Memory B cell (primary cell): ENCODE results near the gene PSMC1.

Experiments used
- ATAC-seq: fragments of 150-1000 bp; cut with Tn5 transposase; 2 replicates; pipeline ENCODE4 v1.10.0; 2021; ENCODE audit warnings: low read depth, mild to moderate bottlenecking, moderate library complexity
- DNase-seq, 2 donors: peaks; one replicate each; pipeline ENCODE4 v3.0.0; 2022; ENCODE audit warnings: low spot score in 2 of 2
- H3K27ac Mint-ChIP-seq: one replicate; pipeline ENCODE4 v1.8.0; 2022; ENCODE audit warnings: mild to moderate bottlenecking, moderate library complexity, mixed read lengths
- H3K27me3 Mint-ChIP-seq: one replicate; pipeline ENCODE4 v1.8.0; 2022; ENCODE audit warnings: mixed read lengths
- H3K36me3 Mint-ChIP-seq: one replicate; pipeline ENCODE4 v1.8.0; 2022; ENCODE audit warnings: mild to moderate bottlenecking, mixed read lengths
- H3K4me1 Mint-ChIP-seq: one replicate; pipeline ENCODE4 v1.8.0; 2022; ENCODE audit warnings: mixed read lengths
- H3K4me3 Mint-ChIP-seq: one replicate; pipeline ENCODE4 v1.8.0; 2022; ENCODE audit warnings: mild to moderate bottlenecking, moderate library complexity, mixed read lengths
- H3K9me3 Mint-ChIP-seq: one replicate; pipeline ENCODE4 v1.8.0; 2022; ENCODE audit warnings: mixed read lengths

PSMC1 gene

DNA sequence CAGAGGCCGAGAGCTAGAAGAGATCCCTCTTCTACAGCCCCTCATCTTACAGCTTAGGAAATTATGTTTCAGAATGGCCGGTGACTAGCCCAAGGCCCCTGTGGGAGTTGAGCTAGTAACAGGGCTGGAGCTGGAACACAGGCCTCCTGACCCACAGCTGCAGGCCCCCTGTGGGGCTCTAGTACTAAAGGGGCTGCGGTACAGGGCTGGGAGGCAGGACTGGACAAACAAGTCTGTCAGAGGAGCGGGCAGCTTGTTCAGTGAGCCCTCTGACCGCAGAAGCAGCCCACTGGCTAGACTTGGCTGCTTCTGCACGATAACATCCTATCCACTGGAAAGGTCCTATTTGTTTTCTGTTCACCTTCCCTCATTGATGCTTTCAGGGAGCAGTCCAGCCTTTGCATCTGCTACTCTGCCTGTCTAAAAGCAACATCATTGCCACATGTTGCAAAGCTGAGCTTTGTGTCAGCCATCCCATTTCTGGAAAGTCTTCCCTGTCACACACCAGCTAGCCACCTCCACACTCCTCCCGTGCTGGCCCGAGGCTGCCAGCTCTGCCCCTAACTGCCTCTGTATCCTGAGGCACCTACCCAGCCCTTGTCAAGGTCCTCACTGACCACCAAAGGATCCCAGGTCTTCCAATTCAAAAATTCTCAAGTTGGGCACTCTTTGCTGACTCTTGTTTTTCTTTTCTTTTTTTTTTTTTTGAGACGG is 10.2 kb downstream of the PSMC1 start:
- no peak overlapping the region for H3K4me3 Mint-ChIP-seq
- H3K36me3 Mint-ChIP-seq: peaks cover 43% of the 10 kb centered on the region
- no peak for DNase-seq
- no peak for ATAC-seq
- H3K9me3 Mint-ChIP-seq: no peaks in the 10 kb centered on the region
- peaks cover 2% of the 10 kb centered on the region for H3K4me1 Mint-ChIP-seq
- no peak overlapping the region for H3K27ac Mint-ChIP-seq
- H3K27me3 Mint-ChIP-seq: no peaks in the 10 kb centered on the region

DNA sequence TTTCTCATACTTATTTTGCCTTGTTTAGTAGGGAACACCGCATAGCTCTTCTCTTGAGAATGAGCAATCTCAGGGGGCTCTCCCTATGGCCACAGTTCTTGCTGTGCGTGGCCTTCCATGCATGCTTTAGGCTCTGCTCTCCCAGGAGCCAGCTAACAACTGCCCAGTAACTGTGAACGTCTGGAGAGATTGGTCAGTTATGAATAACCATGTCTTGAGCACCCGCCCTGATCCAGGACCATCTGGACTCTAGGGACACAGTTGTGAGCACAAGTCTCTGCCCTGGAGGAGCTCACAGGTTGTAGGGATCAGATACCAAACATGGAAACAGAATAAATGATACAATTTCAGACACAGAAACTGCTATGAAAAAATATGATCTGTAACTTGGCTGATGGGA is 12.1 kb downstream of the PSMC1 start:
- H3K27ac Mint-ChIP-seq: peak overlapping the region; percentile 11
- peaks cover 45% of the 10 kb centered on the region for H3K36me3 Mint-ChIP-seq
- no peaks in the 10 kb centered on the region for H3K9me3 Mint-ChIP-seq
- ATAC-seq: no peak
- no peak for DNase-seq
- no peaks in the 10 kb centered on the region for H3K27me3 Mint-ChIP-seq
- H3K4me3 Mint-ChIP-seq: no peak overlapping the region
- peaks cover 2% of the 10 kb centered on the region for H3K4me1 Mint-ChIP-seq

DNA sequence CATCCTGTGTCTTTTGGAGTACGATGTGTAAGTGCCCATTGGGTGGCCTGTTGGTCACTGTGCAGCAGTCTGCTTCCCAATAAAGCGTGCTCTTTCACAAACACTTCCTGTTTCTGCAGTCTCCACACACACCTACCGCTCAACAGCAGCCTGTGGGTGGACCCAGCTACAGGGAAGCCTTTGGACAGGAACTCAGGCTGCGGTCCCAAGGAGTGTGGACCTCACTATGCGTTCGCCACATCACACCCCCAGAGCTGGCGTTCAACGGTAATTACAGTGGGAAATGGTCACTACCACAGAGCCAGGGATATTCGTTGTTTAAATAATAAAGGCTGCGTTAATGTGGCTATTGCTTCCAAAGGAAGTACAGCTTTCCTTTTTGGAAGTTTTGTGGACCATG is 16.2 kb downstream of the PSMC1 start:
- H3K4me1 Mint-ChIP-seq: no peaks in the 10 kb centered on the region
- peaks cover 36% of the 10 kb centered on the region for H3K36me3 Mint-ChIP-seq
- DNase-seq (no peak), ATAC-seq (no peak)
- H3K27ac Mint-ChIP-seq: no peak overlapping the region
- H3K4me3 Mint-ChIP-seq: no peak overlapping the region
- no peaks in the 10 kb centered on the region for H3K27me3 Mint-ChIP-seq
- H3K9me3 Mint-ChIP-seq: no peaks in the 10 kb centered on the region

DNA sequence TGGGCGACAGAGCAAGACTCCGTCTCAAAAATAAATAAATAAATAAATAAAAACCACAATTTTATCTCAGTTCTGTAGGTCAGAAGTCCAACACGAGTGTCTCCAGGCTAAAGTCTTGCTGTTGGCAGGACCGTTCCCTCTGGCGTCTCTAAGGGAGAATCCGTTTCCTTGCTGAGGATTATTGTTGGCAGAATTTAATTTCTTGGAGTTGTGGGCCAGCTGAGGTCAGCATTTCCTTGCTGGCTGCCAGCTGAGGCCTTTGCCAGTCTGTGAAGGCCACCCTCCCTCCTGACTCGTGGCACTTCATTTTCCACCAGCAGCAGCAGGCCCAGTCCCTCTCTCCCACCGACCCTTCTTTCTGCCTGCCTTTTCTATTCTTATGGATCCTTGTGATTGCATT is 17.2 kb downstream of the PSMC1 start:
- no peak for ATAC-seq
- peak overlapping the region; percentile 73 for H3K27ac Mint-ChIP-seq

DNA sequence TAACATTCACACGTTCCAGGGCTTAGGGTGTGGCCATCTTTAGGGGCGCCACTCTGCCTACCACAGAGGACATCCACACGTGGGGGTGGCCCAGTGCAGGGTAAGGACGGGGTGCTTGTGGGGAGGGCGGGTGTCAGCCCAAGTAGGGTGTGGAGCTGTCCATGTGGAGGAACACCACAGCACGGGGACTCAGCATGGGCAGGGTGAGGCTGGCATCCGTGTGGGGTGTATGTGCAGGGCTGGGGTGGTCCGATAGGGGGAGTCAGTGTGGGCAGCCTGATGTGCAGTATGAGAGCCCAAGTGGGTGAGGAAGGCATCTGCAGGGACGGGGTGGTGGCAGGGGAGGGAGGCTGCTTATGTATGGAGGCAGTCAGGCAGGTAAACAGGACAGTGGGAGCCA is 17.7 kb downstream of the PSMC1 start:
- no peak for ATAC-seq
- peaks cover 33% of the 10 kb centered on the region for H3K36me3 Mint-ChIP-seq
- H3K9me3 Mint-ChIP-seq: no peaks in the 10 kb centered on the region
- no peaks in the 10 kb centered on the region for H3K27me3 Mint-ChIP-seq
- no peak overlapping the region for H3K4me3 Mint-ChIP-seq
- DNase-seq: no peak
- no peaks in the 10 kb centered on the region for H3K4me1 Mint-ChIP-seq
- H3K27ac Mint-ChIP-seq: peak overlapping the region; percentile 73

More for the DNA sequence above, 17.2 kb downstream of the PSMC1 start:
- H3K9me3 Mint-ChIP-seq: no peaks in the 10 kb centered on the region
- no peak for DNase-seq
- peaks cover 36% of the 10 kb centered on the region for H3K36me3 Mint-ChIP-seq
- H3K27me3 Mint-ChIP-seq: no peaks in the 10 kb centered on the region
- H3K4me3 Mint-ChIP-seq: no peak overlapping the region
- H3K4me1 Mint-ChIP-seq: no peaks in the 10 kb centered on the region

DNA sequence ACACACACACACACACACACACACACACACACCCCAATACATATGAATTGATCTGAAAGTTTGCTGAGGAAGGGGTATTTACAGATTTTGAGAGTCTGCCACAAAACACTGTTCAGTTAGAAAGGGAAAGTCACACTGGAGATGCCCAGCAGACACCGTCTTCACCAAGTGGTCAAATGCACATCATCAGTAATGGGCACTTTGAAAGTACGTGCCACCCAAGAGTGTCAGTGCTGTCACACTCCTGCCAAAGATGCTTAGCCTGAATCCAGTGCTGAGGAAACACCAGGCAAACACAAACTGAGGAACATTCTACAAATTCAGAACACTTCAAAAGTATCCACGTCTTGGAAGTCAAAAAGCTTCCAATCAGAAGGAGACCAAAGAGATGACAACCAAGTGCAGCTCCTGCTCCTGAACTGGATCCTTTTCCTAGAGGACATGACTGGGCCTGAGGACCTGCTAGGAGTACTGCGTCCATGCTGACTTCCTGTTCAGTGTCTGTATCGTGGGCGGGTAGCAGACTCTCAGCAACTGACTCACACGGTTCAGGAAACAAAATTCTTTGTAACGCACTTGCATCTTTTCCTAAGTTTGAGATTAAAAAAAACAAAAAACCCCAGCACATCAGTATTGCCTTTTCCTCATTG is 18.6 kb downstream of the PSMC1 start:
- Mint-ChIP-seq H3K27ac (no peak overlapping the region), H3K36me3 (peaks cover 26% of the 10 kb centered on the region), H3K27me3 (no peaks in the 10 kb centered on the region), H3K9me3 (no peaks in the 10 kb centered on the region), H3K4me1 (no peaks in the 10 kb centered on the region), H3K4me3 (no peak overlapping the region)
- ATAC-seq (no peak), DNase-seq (no peak)

DNA sequence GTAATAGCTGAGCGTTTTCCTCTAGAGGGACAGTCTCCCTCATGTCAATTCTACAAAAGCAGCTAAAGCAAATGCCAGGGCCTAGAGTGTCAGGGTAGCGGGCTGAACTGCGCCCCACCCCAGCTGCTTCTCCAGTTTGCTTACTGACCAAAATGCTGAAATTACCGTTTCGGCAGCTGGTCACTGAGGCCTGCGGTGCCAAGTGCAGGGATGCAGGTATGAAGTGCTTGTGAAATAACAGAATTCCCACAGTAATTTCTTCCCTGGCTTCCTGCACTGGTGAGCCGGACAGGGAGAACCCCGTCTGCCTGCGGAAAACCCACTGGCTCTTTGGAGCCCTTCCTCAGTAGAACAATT is 19.1 kb downstream of the PSMC1 start:
- DNase-seq (no peak), ATAC-seq (no peak)
- H3K36me3 Mint-ChIP-seq: peaks cover 21% of the 10 kb centered on the region
- H3K27me3 Mint-ChIP-seq: no peaks in the 10 kb centered on the region
- H3K9me3 Mint-ChIP-seq: no peaks in the 10 kb centered on the region
- H3K27ac Mint-ChIP-seq: no peak overlapping the region
- H3K4me3 Mint-ChIP-seq: no peak overlapping the region
- H3K4me1 Mint-ChIP-seq: no peaks in the 10 kb centered on the region

DNA sequence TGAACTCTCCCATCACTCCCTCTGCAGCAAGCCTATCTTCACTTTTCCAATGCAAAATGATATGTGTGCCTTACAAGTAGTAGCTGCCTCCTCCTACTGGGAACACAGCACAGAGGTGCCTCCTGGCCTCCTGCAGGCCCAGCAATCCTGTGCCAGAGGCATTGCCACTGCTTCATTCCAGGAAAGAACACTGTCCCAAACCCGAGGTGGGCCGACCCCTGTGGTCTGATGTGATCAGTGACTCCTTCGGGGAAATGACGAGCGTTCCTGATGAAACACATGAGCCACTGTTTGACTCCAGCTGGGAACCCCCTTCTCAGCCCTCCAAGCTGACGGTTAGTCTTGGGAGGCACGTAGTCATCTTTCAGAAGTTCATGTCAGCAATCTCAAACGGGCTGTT is 19.5 kb downstream of the PSMC1 start:
- ATAC-seq: no peak
- Mint-ChIP-seq H3K27ac (no peak overlapping the region), H3K36me3 (peaks cover 21% of the 10 kb centered on the region), H3K27me3 (no peaks in the 10 kb centered on the region), H3K9me3 (no peaks in the 10 kb centered on the region), H3K4me3 (no peak overlapping the region), H3K4me1 (no peaks in the 10 kb centered on the region)
- DNase-seq: no peak

DNA sequence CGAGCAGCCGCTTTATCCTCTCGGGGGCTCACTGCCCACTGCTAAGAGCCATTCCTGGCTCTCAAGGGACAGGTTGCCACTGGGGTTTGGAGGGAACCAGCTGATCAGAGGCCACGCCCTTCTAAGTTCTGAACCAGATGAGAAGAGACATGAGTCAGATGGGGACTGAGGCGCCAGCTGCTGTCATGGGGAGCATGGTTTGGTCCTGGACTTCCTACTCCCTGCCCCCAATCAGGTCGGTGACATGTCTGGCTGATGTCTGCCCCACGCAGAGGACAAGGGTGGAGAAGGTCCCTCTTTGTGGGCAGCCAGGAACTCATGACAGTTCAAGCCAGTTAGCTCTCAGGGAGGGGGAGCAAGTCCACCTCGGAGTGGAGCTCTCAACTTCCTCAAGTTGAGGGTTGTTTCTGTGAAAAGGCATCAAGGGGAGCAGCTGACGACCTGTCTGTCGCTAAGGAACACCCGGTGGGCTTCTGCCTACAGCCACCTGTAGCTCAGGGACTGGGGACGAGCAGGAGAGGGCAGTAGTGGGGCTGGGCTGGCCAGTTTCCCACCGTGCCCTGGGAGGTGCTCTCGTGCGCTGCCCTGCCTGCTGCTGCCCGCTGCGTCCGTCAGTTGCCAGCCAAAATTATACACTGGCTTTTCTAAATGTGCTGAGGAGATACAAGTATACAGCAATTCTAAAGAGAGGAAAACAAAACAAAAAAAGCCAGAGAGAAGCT is 20.5 kb downstream of the PSMC1 start:
- ATAC-seq (no peak), DNase-seq (no peak)
- Mint-ChIP-seq H3K9me3 (no peaks in the 10 kb centered on the region), H3K36me3 (peaks cover 17% of the 10 kb centered on the region), H3K4me1 (no peaks in the 10 kb centered on the region), H3K27me3 (no peaks in the 10 kb centered on the region), H3K4me3 (no peak overlapping the region), H3K27ac (peak overlapping the region; percentile 24)

DNA sequence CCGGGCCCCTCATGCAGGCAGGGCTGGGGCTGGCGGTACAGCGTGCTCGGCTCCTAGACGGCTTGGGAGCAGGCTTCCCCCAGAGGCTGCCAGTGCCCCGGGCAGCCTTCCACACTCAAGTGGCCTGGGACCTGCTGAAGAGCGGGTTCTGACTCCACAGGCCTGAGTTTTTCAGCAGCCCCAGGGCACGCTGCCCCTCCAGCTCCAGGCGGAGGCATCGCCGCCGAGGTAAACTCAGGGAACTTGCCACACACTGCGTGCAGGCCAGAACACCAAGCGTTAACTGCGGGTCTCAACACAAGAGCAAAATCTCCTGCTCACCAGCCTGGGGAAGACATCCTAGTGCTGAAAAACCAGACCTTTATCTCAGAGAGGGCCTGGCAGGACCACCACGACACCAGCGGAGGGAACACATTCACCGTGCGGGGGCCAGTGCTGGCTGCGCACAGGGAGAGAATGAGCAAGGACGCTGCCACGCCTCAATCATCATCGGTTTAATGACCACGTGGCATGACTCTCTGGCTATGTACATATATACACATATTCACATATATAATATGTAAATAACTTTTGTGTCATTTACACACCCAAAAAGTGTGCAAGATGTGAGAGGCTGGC is 21.3 kb downstream of the PSMC1 start:
- H3K36me3 Mint-ChIP-seq: peaks cover 20% of the 10 kb centered on the region
- H3K4me1 Mint-ChIP-seq: no peaks in the 10 kb centered on the region
- H3K27ac Mint-ChIP-seq: no peak overlapping the region
- DNase-seq: no peak
- no peak for ATAC-seq
- no peaks in the 10 kb centered on the region for H3K27me3 Mint-ChIP-seq
- H3K9me3 Mint-ChIP-seq: no peaks in the 10 kb centered on the region
- no peak overlapping the region for H3K4me3 Mint-ChIP-seq

DNA sequence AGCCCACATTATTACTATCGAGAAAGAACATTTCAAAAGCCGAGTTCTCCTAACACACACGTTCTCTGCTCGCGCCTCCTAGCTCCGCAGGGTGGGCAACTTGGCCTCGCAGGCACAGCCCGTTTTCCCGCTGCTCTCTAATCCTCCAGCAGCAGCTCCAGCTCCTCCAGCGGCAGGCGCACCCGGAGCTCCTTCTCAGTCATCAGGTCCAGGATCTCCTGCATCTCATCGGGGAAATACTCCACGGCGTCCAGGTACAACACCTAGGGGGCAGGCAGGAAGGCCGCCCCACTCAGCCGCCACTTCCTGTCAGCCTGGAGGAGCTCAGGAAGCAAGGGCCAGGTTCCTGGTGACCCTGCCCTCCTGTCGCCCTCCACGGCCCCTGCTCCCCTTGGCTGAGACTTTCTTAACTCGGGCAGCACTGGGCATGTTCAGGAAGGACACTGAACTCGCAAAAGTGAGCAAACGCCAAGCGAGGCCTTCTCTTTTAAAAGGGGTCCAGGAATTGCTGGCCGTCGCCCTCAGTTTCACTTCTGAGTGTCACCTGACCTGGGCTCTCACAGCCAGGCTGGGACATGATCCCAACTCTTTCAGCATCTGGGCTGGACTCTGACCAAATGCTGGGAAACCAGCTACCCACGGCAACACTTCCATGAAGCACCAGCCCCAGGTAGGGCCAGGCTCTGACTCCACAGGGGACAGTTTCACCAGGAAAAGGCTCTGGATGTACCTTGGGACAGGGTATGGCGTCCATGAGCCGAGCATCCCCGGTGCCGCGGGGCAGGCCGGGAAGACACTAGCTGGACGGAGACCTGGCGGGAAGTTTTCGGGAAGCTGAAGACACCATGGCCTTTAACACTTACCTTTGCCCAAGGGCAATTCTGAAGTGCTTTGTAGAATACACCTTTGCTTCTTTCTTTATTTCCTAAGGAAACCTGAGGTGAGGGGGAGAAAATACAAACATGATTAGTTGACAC is 22.1 kb downstream of the PSMC1 start:
- Mint-ChIP-seq H3K27ac (no peak overlapping the region), H3K4me1 (no peaks in the 10 kb centered on the region), H3K4me3 (no peak overlapping the region), H3K27me3 (no peaks in the 10 kb centered on the region), H3K9me3 (no peaks in the 10 kb centered on the region), H3K36me3 (peaks cover 19% of the 10 kb centered on the region)
- ATAC-seq: no peak
- DNase-seq: no peak

DNA sequence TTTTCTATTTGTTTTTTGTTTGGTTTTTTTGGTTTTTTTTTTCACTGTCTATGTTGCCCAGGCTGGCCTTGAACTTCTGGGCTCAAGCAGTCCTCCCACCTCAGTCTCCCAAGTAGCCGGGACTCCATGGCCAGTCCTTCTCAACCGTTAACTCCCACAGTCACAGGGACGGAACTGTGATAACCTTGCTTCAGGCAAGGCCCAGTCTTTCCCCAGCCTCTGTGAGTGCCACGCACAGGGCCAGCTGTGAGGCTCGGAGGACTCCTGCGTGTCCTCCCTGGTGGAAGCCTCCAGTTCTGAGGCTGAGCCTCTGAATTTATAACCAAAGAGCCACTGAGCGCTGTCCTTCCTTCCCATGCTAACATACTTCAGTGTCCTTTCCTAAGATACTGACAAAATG is 23.7 kb downstream of the PSMC1 start:
- Mint-ChIP-seq H3K27ac (no peak overlapping the region), H3K4me1 (no peaks in the 10 kb centered on the region), H3K4me3 (no peak overlapping the region), H3K36me3 (peaks cover 14% of the 10 kb centered on the region), H3K9me3 (no peaks in the 10 kb centered on the region), H3K27me3 (no peaks in the 10 kb centered on the region)
- ATAC-seq: no peak
- no peak for DNase-seq

DNA sequence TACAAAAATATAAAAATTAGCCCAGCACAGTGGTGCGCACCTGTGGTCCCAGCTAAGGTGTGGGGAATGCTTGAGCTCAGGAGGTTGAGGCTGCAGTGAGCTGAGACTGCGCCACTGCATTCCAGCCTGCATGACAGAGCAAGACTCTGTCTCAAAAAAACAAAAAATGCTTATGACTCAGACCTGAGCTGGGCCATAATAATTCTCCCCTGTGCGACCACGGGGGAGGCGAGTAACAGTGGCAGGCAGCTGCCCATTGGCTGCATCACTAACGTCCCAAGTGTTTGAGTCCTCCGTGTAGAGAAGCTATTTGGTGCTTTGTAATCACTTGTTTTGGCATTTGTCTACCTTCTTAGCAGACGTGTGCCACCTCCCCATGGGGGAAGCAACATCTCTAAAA is 24.9 kb downstream of the PSMC1 start:
- no peaks in the 10 kb centered on the region for H3K4me1 Mint-ChIP-seq
- H3K9me3 Mint-ChIP-seq: no peaks in the 10 kb centered on the region
- H3K36me3 Mint-ChIP-seq: peaks cover 18% of the 10 kb centered on the region
- ATAC-seq: no peak
- H3K27ac Mint-ChIP-seq: no peak overlapping the region
- no peak overlapping the region for H3K4me3 Mint-ChIP-seq
- H3K27me3 Mint-ChIP-seq: no peaks in the 10 kb centered on the region
- no peak for DNase-seq
